CD4-positive, alpha-beta T cell (primary cell): ENCODE measurements around the gene GABRD. TPM values are rescaled to one million over a fixed set of nuclear protein-coding genes. Genes with fewer than 3 reads are reported as not detected.

ENCODE experiments used
- ATAC-seq: fragments of 200-7000 bp; cut with Tn5 transposase; one replicate; pipeline ENCODE4 v1.10.0; 2022; ENCODE audit warnings: mild to moderate bottlenecking; ENCODE audit not compliant: poor library complexity
- CTCF ChIA-PET: fragments of 350-600 bp; sonication (Branson Sonifier 250); formaldehyde crosslinking; loops from one replicate; lab custom pipeline; 2021; ENCODE audit warnings: antibody characterized with exemption, inconsistent platforms; lab: Charles Lee
- POLR2A ChIA-PET: fragments of 350-600 bp; sonication (Branson Sonifier 250); formaldehyde crosslinking; loops from one replicate; lab custom pipeline; 2021; ENCODE audit warnings: antibody characterized with exemption, inconsistent platforms; lab: Charles Lee
- DNase-seq, 14 experiments: peaks; one replicate each; pipeline ENCODE4 v3.0.0-alpha.2; 2013 to 2020; ENCODE audit warnings: mixed read lengths in 2 of 14
- H3K27ac ChIP-seq, 2 donors: one replicate each; pipeline versions ENCODE4 v1.5.1 to v1.7.0; 2013; ENCODE audit warnings: low read length in 2 of 2, low read depth in 1 of 2, mild to moderate bottlenecking in 1 of 2
- H3K27me3 ChIP-seq, 2 experiments: 1 replicate in 1 of 2; 2 replicates in 1 of 2; pipeline versions ENCODE4 v1.6.1 to v1.7.0; 2013; ENCODE audit warnings: low read length in 2 of 2, control low read depth in 1 of 2, mild to moderate bottlenecking in 1 of 2, moderate library complexity in 1 of 2; ENCODE audit not compliant: insufficient read depth in 2 of 2, control insufficient read depth in 1 of 2
- H3K36me3 ChIP-seq: one replicate; pipeline ENCODE4 v1.6.1; 2013; ENCODE audit warnings: low read length, control low read depth; ENCODE audit not compliant: insufficient read depth
- H3K4me1 ChIP-seq: one replicate; pipeline ENCODE4 v1.6.1; 2013; ENCODE audit warnings: low read length, control low read depth; ENCODE audit not compliant: insufficient read depth
- H3K4me3 ChIP-seq: one replicate; pipeline ENCODE4 v1.5.1; 2013; ENCODE audit warnings: mild to moderate bottlenecking, low read length, moderate library complexity
- H3K9me3 ChIP-seq, 2 experiments: 1 replicate in 1 of 2; 2 replicates in 1 of 2; pipeline versions ENCODE4 v1.6.1 to v1.7.0; 2013; ENCODE audit warnings: low read length in 2 of 2, mild to moderate bottlenecking in 2 of 2, control low read depth in 1 of 2, moderate library complexity in 1 of 2; ENCODE audit not compliant: control insufficient read depth in 1 of 2, insufficient read depth in 1 of 2
- H3K27ac Mint-ChIP-seq: one replicate; pipeline ENCODE4 v1.8.0; 2020; ENCODE audit warnings: mixed read lengths
- H3K27me3 Mint-ChIP-seq: one replicate; pipeline ENCODE4 v1.8.0; 2021; ENCODE audit warnings: mixed read lengths
- H3K36me3 Mint-ChIP-seq: one replicate; pipeline ENCODE4 v1.8.0; 2021; ENCODE audit warnings: low read depth, mixed read lengths
- H3K4me1 Mint-ChIP-seq: one replicate; pipeline ENCODE4 v1.8.0; 2021; ENCODE audit warnings: low read depth, mixed read lengths
- H3K4me3 Mint-ChIP-seq: one replicate; pipeline ENCODE4 v1.8.0; 2020; ENCODE audit warnings: mild to moderate bottlenecking, mixed read lengths
- H3K9me3 Mint-ChIP-seq: one replicate; pipeline ENCODE4 v1.8.0; 2020; ENCODE audit warnings: mixed read lengths
- intact Hi-C, 2 experiments: fragments of 100-400 bp; cut with DNase I in 1 of 2; cut with micrococcal nuclease in 1 of 2; formaldehyde crosslinking; loops; one replicate each; pipeline versions ENCODE4 v1.15.1 to v1.9.0; 2023 to 2025; cut with DNase I, micrococcal nuclease
- total RNA-seq, 174 experiments: library from RNA in 2 of 174; stranded (reverse) in 2 of 174; gene quantifications; one replicate each; pipeline ENCODE4 v1.2.3 and lab custom pipeline; 2021 to 2026
- TF ChIP-seq, protein P1 (sequence below): fragments of 200-600 bp; IDR thresholded peaks from one replicate; pipeline ENCODE4 v1.8.0; 2022; ENCODE audit warnings: antibody characterized with exemption, mild to moderate bottlenecking

GABRD gene
- total RNA-seq, 2 experiments from 2014 or later, result 0.38 to 0.42 TPM

GRCh38 chr1:2074944-2075740, 56.0 kb downstream of the GABRD start:
- Mint-ChIP-seq H3K36me3 (peaks cover 37% of the 10 kb centered on the region), H3K4me3 (no peak overlapping the region), H3K4me1 (no peaks in the 10 kb centered on the region), H3K27ac (no peak overlapping the region), H3K27me3 (no peaks in the 10 kb centered on the region), H3K9me3 (no peaks in the 10 kb centered on the region)
- Histone ChIP-seq H3K9me3 (peaks cover 14 to 58% of the 10 kb centered on the region in 2 experiments), H3K27ac (no peak overlapping the region), H3K4me3 (no peak overlapping the region), H3K27me3 (no peaks in the 10 kb centered on the region), H3K4me1 (peaks cover 6% of the 10 kb centered on the region), H3K36me3 (no peaks in the 10 kb centered on the region)
- ChIA-PET CTCF (no interaction called here), POLR2A (no interaction called here)
- intact Hi-C loops, result no loop called here
- ATAC-seq (no peak), DNase-seq (no peak)
- TF ChIP-seq, protein P1, sequence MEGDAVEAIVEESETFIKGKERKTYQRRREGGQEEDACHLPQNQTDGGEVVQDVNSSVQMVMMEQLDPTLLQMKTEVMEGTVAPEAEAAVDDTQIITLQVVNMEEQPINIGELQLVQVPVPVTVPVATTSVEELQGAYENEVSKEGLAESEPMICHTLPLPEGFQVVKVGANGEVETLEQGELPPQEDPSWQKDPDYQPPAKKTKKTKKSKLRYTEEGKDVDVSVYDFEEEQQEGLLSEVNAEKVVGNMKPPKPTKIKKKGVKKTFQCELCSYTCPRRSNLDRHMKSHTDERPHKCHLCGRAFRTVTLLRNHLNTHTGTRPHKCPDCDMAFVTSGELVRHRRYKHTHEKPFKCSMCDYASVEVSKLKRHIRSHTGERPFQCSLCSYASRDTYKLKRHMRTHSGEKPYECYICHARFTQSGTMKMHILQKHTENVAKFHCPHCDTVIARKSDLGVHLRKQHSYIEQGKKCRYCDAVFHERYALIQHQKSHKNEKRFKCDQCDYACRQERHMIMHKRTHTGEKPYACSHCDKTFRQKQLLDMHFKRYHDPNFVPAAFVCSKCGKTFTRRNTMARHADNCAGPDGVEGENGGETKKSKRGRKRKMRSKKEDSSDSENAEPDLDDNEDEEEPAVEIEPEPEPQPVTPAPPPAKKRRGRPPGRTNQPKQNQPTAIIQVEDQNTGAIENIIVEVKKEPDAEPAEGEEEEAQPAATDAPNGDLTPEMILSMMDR, result no peak

DNA sequence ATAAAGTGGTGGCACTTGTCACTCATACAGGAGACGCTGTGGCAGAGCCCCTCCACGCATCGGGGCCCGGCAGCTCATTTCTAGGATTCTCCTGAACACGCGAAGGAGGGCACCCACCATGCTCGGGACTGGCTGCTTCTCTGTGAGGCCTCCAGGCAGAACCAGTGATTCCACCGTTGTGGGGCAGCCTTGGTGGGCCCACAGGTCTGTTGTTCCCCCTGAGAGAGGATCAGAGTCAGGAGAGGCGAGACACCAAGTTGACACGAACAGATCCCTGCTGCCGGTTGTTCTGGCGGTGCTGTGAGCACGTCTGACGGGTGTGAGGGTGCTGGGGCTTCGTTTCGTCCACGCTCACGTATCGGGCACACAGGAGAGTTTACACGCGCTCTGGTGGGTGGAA, 57.7 kb downstream of the GABRD start:
- peaks cover 39% of the 10 kb centered on the region for H3K36me3 Mint-ChIP-seq
- H3K27ac Mint-ChIP-seq, result no peak overlapping the region
- no peaks in the 10 kb centered on the region for H3K4me1 Mint-ChIP-seq
- POLR2A ChIA-PET, result no interaction called here
- intact Hi-C loops, result no loop called here
- Histone ChIP-seq H3K27ac (no peak overlapping the region), H3K4me1 (peaks cover 4% of the 10 kb centered on the region), H3K4me3 (no peak overlapping the region), H3K36me3 (no peaks in the 10 kb centered on the region), H3K9me3 (peaks cover 14 to 58% of the 10 kb centered on the region in 2 experiments), H3K27me3 (no peaks in the 10 kb centered on the region)
- no peak overlapping the region for H3K4me3 Mint-ChIP-seq
- H3K27me3 Mint-ChIP-seq, result no peaks in the 10 kb centered on the region
- DNase-seq (no peak), ATAC-seq (no peak)
- TF ChIP-seq, protein P1, result no peak
- no peaks in the 10 kb centered on the region for H3K9me3 Mint-ChIP-seq
- CTCF ChIA-PET, result no interaction called here

- intact Hi-C loops, result no loop called here
- CTCF ChIA-PET, result no interaction called here
- TF ChIP-seq, protein P1, result no peak
- POLR2A ChIA-PET, result interaction anchor here (0.9 kb wide), 1 partner anchor 27 kb away, joined by 3 read pairs; no protein-coding TSS in a partner anchor
- no peak overlapping the region for H3K4me3 Mint-ChIP-seq
- Histone ChIP-seq H3K27me3 (no peaks in the 10 kb centered on the region), H3K9me3 (peaks cover 14 to 58% of the 10 kb centered on the region in 2 experiments), H3K27ac (no peak overlapping the region), H3K36me3 (no peaks in the 10 kb centered on the region), H3K4me1 (no peaks in the 10 kb centered on the region), H3K4me3 (no peak overlapping the region)
- no peaks in the 10 kb centered on the region for H3K9me3 Mint-ChIP-seq
- no peaks in the 10 kb centered on the region for H3K4me1 Mint-ChIP-seq
- H3K36me3 Mint-ChIP-seq, result peaks cover 30% of the 10 kb centered on the region
- H3K27ac Mint-ChIP-seq, result no peak overlapping the region
- ATAC-seq (no peak), DNase-seq (no peak)
- no peaks in the 10 kb centered on the region for H3K27me3 Mint-ChIP-seq
Observed at GRCh38 chr1:2078170-2078569, 59.0 kb downstream of the GABRD start.
